Retina (tissue), 1 donor: ENCODE measurements around the gene NOL7.

Source experiments
- DNase-seq: peaks from one replicate; pipeline ENCODE4 v3.0.0-alpha.2; 2016

NOL7 gene

DNA sequence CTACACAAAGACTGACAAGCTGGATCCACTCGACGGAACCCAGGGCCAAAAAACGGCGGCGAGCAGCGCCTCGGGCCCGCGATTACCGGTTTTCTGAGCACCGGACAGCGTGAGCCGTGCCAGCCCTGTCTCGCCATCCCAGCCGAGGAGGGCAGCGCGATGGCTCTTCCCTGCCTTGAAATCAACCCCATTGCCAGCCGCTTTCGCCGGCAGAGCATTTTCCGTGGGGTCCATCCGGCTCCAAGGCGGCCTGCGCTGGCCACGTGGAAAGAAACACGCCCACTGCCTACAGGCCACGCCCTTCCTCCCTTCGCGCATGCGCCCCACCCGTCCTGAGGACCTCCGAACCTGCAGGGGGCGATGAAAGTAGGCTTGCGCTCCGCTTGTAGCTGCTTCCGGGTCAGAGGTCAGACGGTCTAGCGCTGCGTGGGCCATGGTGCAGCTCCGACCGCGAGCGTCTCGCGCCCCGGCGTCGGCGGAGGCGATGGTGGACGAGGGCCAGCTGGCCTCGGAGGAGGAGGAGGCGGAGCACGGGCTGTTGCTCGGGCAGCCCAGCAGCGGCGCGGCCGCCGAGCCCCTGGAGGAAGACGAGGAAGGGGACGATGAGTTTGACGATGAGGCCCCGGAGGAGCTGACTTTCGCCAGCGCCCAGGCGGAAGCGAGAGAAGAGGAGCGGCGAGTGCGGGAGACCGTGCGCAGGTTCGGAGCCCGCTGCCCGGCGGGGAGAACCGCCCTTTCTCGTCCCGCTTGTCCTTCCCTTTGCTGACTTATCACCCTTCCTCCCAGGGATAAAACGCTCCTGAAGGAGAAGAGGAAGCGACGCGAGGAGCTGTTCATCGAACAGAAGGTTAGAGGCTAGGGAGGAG is at the start of gene NOL7:
TSS of gene NOL7 (plus strand) at position 410 of the 866 bp plus-strand sequence. CDS start at position 434, 24 bp downstream.
- DNase-seq = peak; percentile 99

DNA sequence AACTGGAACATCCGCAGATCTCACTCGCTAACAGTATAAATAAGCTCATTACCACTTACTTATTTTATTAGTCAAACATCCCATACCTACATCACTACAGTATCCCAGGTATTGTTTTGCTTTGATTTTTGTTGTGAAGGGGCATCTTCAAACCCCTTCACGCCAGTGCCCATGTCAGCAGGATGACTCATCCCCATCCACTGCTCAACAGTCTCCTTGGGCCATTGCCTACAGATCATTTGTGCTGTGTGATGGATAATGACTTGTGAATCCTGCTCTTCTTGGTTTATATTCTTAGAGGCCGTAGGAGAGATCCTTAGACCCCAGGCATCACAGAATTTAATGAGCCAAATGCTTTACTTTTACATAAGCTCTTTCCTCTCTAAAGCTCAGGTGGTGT is 49.2 kb upstream of the NOL7 start:
- no peak for DNase-seq

DNA sequence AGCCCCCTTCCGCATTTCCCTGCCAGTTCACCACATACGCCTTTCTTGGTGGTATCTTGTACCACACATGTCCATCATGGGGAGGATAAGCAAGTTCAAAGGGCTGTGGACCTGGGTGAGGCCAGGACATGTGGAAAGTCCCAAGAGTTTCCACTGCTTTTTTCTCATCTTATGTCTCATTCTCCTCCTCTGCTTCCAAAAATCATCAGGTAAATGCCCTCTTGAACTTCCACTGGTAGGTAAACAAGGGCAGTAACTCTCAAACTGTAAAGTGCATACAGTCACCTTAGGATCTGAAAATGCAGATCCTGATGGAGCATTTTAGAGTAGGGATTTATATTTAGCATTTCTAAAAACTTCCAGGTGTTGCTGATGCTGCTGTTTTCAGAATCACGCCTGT is 48.6 kb upstream of the NOL7 start:
- DNase-seq = no peak

DNA sequence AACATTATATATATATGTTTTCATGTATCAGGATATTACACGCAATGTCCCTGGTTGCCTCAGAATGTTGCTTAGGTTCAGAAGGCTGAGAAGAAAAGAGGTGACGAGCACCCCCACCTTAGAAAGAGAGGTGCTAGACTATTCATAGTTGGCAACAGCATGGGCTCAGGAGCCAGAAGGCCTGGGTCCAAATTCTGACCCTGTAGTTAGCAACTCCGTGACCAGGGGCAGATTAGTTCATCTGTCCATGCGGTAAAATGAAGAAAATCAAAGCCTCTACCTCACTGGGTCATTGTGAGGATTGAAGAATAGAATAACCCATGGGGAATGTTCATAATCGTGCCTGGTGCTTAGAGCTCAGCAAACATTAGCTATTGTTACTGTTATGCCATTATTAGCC is 46.2 kb upstream of the NOL7 start:
- no peak for DNase-seq

DNA sequence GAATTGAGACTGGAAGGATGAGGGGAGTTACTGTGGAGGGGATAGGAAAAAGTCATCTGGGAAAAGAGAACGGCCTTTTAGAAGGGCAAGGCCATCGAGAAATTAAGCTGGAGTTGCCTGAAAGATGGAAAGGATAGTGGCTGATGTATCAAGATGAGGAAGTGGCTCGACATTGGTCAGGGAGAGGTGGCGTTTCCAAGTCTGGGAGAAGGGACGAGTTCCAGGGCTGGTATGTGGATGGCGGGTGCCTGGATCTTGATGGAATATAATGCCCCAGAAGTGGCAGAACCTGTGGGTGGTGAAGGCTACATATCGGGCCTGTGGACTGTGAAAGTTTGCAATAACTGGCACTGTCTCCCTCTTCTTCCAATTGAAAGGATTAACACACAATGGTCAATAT is 42.9 kb upstream of the NOL7 start:
- no peak for DNase-seq

DNA sequence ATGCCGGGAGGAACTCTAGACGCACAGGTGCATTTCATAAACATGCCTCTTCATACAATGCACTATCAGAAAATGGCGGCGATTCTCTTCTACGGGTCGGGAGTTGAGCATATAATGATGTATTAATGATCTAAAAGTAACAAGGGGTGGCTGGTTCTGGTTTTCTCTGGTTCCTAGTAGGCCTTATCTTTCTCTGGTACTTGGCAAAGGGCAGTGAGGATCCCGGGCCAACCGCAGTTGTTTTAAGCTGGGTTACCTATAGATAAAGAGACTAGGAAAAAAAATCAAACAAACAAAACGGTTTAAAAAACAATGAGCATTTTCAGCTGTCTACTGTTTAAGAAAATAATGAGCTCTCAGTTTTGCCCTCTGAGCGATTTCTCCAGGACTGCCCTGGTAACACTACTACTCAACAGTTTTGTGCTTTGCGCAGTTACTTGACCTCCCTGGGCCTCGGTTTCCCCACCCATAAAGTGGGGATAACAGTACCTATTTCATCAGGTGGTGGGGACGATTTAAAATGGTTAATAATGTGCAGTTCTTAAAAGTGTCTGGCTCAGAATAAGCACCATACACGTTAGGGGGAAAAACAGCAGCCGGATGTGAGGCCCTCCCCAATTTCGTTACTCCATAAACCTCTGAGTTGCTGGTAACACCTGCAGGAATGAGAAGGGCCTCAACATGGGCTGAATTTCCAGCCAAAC is 42.0 kb upstream of the NOL7 start:
- DNase-seq = no peak

DNA sequence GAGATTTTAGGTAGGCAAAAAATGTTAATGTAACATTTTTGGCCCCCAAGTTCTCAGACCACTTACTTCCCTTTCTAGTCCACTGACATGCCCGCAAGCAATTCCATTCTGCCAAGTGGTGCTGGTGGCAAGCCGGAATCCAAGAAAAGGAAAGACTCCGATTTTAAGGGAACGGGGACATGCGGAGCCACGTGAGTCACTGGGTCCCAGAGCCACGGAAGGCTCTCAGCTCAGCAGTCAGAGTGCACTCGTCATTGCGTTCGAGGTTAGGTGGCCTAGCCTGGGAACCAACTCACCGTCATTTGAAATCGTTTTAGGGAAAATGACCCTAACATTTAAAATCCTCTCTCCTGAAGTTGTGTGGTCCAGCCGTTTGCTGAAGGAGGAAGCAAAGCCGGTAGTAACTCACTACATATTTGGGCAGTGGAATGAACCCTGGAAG is 41.4 kb upstream of the NOL7 start:
- peak; percentile 52 for DNase-seq

DNA sequence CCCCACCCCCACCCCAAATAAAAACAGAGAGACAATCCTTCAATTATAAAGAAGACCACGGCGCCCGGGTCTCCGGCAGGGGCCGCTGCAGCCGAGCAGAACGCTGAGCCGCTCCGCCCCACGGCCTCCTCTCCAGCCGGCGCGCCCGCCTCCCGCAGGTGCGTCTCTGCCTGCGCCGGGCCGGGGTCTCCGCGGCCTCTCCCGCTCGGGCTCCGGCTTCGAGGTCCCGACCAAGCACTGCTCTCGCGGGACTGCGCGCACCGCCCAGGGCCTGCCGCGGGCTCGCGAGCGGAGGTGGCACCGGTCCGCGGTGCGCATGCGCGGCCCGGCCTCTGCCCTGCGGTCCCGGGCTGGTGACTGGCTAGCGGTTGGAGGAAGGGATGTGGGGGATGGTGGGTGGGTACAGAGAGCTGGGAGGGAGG is 41.0 kb upstream of the NOL7 start:
- DNase-seq = peak; percentile 93

DNA sequence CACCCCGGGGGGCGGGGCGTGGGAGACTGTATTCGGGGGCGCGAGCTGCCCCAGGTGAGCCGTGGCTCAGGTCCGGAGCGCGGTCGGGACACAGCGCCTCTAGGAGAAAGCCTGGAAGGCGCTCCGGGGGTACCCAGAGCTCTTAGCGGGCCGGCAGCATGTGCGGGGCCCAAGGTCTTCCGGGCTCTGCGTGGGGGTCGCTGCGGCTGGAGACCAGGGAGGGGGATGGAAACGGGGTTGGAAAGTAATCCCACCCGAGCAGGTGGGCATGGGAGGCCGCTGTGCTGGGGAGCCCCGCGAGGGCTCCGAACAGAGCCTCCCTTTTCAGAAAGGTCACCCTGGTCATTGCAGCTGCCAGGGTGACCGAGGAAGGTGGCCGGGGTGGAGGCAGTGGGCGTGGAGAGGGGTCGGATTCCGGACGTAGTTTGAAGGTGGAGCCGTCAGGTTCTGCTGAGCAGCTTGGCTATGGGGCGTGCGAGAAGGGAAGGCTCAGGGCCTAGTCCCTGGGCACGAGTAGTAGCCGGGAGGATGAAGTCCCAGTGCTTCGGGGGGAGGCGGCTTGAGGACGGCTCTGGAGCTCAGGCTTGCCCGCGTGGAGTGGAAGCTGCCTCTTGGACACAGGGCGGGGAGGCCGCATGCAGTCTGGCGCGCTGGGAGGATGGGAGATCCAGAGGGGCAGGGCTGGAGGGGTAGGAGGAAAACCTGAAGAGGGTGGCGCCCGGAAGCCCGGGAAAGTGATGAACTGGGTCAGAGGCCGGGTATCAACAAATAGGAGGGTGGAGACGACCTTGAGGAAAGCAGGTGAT is 40.4 kb upstream of the NOL7 start, which contains the start of gene SIRT5:
TSS of gene SIRT5 (plus strand) at position 31 of the 806 bp plus-strand sequence. CDS start 9,510 bp downstream, outside the sequence.
- DNase-seq = peak; percentile 92

DNA sequence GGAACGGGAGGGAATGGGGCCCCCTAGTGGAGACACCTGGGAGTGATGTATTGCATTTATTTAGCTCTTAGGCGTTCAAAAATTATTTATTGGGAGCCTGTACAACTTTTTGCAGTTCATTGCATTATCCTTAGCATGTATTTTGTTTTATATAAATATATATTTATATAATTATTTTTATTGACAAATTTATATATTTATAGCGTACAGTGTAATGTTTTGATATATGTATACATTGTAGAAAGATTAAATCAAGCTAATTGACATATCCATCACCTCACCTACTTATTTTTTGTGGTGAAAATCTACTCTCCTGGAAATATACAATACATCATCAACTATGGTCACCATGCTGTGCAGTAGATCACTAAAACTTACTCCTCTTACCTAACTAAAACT is 39.8 kb upstream of the NOL7 start:
- no peak for DNase-seq

DNA sequence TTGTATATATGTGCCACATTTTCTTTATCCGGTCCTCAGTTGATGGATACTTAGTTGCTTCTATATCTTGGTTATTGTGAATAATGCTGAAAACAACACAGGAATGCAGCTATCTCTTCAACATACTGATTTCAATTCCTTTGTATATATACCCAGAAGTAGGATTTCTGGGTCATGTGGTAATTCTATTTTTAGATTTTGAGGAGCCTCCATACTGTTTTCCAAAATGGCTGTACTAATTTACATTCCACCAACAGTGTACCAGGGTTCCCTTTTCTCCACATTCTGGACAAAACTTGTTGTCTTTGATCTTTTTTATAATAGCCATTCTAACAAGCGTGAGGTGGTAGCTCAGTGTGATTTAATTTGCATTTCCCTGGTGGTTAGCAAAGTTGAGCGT is 39.1 kb upstream of the NOL7 start:
- no peak for DNase-seq

DNA sequence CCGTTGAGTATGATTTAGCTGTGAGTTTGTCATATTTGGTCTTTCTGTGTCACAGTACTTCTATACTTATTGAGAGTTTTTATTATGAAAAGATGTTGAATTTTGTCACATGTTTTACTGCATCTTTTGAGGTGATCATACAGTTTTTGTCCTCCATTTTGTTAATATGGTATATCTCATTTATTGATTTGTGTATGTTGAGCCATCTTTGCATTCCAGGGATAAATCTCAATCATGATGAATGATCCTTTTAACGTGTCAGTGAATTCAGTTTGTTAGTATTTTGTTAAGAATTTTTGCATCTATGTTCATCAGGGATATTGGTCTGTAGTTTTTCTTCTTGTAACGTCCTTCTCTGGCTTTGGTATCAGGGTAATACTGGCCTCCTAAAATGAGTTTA is 37.2 kb upstream of the NOL7 start:
- DNase-seq = no peak

DNA sequence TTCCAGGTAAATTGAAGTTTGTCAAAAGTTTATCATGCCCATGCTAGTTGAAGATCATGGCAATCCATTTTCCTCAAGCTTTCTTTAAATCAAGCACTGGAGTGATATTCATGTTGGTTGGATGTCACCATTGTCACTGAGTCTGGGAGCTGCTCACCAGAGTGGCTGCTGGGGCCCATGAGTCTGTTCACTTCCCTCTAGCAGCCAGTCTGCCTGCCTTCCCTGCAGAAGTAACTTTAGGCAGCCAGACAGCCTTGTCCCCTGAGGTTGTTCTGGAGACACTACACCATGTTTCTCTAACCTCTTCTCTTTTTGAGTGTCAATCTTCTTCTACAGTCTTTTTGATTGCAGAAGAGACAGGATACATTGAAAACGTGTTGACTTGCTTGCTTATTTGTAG is 35.2 kb upstream of the NOL7 start:
- DNase-seq = no peak

DNA sequence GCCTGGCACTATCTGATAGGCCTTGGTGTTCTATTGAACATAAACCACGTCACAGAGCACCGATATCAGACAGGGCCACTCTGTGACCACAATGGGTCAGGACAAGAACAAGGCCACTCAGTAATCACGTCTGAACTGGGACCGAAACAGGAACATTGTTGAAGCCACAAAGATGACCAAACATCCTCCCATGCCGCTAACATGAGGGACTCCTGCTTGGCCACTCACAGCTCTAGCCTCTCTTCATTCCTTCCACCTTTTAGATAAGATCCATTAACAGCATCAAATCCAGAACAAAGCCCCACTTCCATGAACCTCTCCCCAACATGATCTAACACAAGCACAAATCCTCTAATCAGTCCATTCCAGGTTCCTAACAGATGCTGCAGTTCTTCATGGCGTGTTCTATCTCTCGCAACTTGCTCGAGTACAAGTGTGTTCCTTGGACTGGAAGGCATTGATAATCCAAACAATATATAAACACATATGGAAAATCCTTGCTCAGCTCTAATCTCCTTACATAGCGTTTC is 33.4 kb upstream of the NOL7 start:
- DNase-seq = no peak

DNA sequence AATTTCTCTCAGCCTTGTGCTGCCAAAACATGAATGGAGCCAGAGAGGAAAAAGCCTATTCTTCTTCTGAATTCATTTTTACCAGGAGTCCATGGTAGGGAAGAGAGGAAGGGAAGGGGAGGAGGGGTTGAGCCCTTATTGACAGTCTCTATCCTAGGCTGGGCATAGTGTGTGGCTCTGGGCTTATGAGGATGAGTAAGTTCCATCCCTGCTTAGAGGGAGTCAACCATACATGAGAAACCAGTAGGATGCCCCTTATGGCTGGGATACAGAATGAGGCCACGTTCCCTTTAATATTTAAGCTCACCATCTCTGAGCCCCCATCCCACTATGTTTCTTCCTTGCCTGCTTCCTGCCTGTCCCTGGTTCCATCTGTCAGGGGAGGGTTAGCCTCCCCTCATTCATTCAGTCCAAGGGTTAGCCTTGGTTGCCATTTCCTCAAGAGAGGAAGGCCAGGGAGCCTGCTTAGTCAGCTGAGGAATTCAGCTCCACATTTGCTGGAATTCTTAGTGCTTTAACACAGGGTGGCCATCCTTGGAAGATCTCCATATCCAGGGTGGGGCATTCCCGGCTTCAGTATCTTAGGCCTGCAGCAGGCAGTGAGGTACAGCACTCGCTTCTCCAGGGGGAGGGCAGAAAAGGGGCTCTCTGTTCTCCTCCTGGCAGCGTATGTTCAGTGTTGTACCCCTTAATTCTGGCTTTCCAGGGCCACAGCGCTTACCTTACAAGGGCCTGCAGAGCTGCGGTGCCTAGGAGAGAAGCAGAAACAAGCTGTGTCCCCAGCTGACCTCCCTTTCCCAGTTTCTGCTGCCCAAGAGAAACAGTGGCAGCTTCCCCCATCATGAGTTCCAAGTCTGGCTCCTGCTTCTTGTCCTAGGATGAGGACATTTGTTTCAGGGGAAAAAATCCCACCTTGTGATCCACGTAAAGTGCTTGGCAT is 28.3 kb upstream of the NOL7 start:
- DNase-seq = no peak

DNA sequence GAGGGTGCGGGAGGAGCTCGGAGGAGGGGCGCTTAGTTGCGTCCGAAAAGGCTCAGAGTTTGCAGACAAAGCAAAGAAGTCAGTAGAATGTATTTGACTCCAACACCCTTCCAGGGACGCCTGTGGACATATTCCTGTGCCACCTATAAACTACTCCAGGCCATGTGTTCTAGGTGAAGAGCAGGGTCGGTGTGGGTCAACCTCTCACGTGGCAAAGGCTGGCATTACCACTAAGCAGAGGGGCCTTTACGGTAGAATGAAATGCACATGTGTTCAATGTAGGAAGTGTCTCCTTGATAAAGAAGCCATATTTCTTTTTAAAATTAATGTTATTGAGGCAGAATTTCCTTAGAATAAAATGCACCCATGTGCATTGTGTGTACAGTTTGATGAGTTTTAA is 25.3 kb upstream of the NOL7 start:
- no peak for DNase-seq

DNA sequence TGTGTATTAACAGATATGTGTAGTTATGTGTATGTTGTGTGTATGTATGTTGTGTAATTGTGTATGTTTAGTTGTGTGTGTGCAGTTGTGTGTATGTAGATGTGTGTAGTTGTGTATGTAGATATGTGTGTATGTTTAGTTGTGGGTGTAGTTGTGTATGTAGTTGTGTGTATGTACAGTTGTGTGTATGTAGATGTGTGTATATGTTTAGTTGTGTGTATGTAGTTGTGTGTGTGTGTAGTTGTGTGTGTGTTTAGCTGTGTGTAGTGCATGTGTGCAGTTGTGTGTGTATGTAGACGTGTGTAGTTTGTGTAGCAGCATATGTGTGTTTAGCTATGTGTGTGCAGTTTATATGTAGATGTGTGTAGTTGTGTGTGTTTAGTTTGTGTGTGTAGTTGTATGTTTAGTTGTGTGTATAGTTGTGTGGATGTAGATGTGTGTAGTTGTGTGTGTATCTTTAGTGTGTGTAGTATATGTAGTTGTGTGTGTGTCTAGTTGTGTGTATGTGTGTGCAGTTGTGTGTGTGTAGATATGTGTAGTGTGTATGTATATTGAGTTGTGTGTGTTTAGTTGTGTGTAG is 24.5 kb upstream of the NOL7 start:
- no peak for DNase-seq

DNA sequence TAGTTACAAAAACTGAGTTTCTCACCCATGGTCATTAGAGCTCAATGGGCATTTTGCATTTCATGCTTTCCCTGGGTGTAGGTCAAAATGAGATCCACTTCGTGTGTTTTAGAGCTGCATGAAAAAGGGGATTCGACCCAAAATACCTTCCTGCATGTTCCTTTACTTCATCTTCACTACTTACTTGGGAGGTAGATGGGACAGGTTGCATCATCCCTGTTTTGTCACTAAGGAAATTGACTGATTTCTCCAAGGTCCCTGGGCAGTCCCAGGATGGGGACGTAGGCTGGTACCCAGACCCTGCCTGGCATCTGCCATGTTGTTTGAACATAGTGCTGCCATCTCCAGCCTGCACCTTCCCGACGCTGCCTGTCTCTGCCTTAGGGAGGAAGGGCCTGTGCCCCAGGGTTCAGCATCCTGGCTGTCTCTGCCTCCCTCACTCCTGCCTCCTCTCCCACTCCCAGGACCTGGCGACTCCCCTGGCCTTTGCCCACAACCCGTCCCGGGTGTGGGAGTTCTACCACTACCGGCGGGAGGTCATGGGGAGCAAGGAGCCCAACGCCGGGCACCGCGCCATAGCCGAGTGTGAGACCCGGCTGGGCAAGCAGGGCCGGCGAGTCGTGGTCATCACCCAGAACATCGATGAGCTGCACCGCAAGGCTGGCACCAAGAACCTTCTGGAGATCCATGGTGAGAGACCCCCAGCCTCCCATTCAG is 23.8 kb upstream of the NOL7 start:
- DNase-seq = no peak

DNA sequence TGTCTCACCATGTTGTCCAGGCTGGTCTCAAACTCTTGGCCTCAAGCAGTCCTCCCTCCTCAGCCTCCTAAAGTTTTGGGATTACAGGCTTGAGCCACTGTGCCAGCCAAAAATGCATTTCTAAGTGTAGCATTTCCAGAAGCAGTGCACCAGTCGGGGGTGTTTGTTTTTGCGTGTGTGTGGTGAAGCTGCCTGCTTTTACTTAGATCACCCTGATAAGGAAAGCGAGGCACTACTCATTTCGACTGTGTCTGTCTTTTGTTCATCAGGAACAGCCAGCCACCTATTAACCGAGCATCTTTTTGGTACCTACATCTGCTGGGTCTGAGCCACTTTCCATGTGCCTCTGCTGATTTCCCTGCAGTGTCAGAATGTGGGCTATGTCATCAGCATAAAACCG is 22.0 kb upstream of the NOL7 start:
- DNase-seq = no peak

DNA sequence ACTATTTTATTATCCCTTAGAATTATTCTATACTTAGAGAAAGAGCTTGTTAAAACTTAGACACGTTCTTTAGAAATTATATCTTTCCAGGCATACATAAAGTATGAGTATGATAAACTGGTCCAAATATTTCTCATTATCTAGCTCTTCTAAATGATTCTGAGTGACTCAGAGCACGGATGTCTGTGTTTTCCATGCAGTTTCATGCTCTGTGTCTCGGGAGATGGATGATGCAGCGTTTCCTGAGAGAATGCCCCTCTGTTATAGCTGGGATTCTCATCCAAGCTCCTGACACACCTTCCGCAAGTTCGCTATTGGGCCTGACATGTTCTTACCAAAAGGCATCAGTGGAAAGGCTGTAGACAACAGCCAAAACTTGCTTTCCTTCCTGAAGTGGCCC is 21.4 kb upstream of the NOL7 start:
- DNase-seq = no peak

DNA sequence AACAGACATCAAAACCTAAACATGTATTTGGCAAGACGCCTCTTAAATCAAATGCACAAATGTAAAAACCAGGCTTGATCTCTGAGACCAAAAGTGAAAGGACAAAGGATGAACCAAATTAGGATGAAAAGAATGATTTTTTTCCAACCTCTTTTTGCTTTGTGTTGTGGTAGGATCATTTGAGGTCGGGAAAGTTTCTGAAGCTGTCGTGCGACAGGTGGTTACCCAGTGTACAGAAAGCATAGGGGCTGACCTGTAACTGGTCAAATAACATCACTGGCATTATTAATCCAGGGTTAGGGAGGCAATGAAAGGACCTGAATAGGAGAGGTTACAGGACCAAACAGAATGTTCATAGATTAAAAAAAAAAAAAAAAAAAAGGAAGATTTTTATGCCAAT is 18.1 kb upstream of the NOL7 start:
- no peak for DNase-seq
